ENCODE measurements around the gene DNAH12.

GRCh38 chr3:57505901-57506300 is 38.2 kb downstream of the DNAH12 start:
- TF ChIP-seq CTCF (IDR thresholded peaks at IDR 0.05) = no peak
- TF ChIP-seq ZFX (IDR thresholded peaks at IDR 0.05; ENCODE audit: borderline replicate concordance) = no peak

Data from 22Rv1 (cell line).